Upper lobe of left lung (tissue), 6 donors: Measurements from ENCODE around the gene MYL12B. TPM values are rescaled to one million over a fixed set of nuclear protein-coding genes. Genes with fewer than 3 reads are reported as not detected.

Experiments used
- ATAC-seq, 2 donors: fragments of 200-7000 bp; cut with Tn5 transposase; one replicate each; pipeline ENCODE4 v1.9.1; 2022; ENCODE audit warnings: mild to moderate bottlenecking in 2 of 2, moderate library complexity in 2 of 2; ENCODE audit not compliant: low FRiP score in 2 of 2
- DNase-seq, 2 donors: peaks; one replicate each; pipeline ENCODE4 v3.0.0-alpha.2; 2019 to 2020
- H3K27ac ChIP-seq, 4 donors: fragments of 200-600 bp; sonication (generic); one replicate each; pipeline ENCODE4 v1.5.1; 2016 to 2019
- H3K27me3 ChIP-seq, 4 donors: fragments of 200-600 bp; sonication (generic); one replicate each; pipeline ENCODE4 v1.5.1; 2017 to 2019
- H3K36me3 ChIP-seq, 4 donors: fragments of 200-600 bp; sonication (generic); one replicate each; pipeline ENCODE4 v1.5.1; 2016 to 2019
- H3K4me1 ChIP-seq, 4 donors: fragments of 200-600 bp; sonication (generic); one replicate each; pipeline ENCODE4 v1.5.1; 2018 to 2019
- H3K4me3 ChIP-seq, 4 donors: fragments of 200-600 bp; sonication (generic); one replicate each; pipeline ENCODE4 v1.5.1; 2017 to 2019; ENCODE audit warnings: mild to moderate bottlenecking in 2 of 4, moderate library complexity in 1 of 4
- H3K9me3 ChIP-seq, 4 donors: fragments of 200-600 bp; sonication (generic); one replicate each; pipeline ENCODE4 v1.5.1; 2018 to 2019
- EP300 ChIP-seq, 4 donors: sonication (generic); formaldehyde crosslinking; IDR thresholded peaks; one replicate each; pipeline ENCODE4 v1.5.1; 2017; ENCODE audit warnings: antibody characterized with exemption in 4 of 4, control low read depth in 2 of 4
- POLR2A ChIP-seq, 4 donors: fragments of 450-650 bp; IDR thresholded peaks; one replicate each; pipeline ENCODE4 v1.5.1; 2016 to 2017; ENCODE audit warnings: antibody characterized with exemption in 4 of 4, mild to moderate bottlenecking in 2 of 4
- POLR2AphosphoS5 ChIP-seq, 2 donors: sonication (generic); formaldehyde crosslinking; IDR thresholded peaks; one replicate each; pipeline ENCODE4 v1.5.1; 2017; ENCODE audit warnings: antibody characterized with exemption in 2 of 2
- whole genome bisulfite sequencing, 2 donors: methylation state at CpG; one replicate each; pipeline ENCODE4 v1.1.5; 2017 to 2018; 5-methylcytosine and 5-hydroxymethylcytosine counted together
- total RNA-seq, 6 donors: library from RNA; depleted of rRNA in 4 of 6; stranded (reverse); fragments of >200 nt in 4 of 6; gene quantifications; one replicate each; pipeline versions ENCODE4 v1.1.0 to v1.2.1, GENCODE V29; 2016 to 2021
- TF ChIP-seq, protein P1 (sequence below), 6 experiments: fragments of 450-650 bp in 4 of 6; fragments of 200-600 bp in 2 of 6; sonication (generic) in 2 of 6; IDR thresholded peaks; one replicate each; pipeline ENCODE4 v1.5.1; 2016 to 2019; ENCODE audit warnings: antibody characterized with exemption in 6 of 6
- donor health status: DM: no; HTN: no; CAD: no; lungs with moderate emphysema.
- donor health status: DM: no; HTN: yes; CAD: no; lungs with severe emphysema.

Gene MYL12B
- total RNA-seq, 6 donors from 2014 or later, result 93.2 to 451 (median 361) TPM

- Histone ChIP-seq H3K4me1 (peaks cover 48 to 75% (median 53%) of the 10 kb centered on the region in 4 donors), H3K9me3 (no peaks in the 10 kb centered on the region), H3K36me3 (peaks cover 19 to 50% (median 31%) of the 10 kb centered on the region in 4 donors), H3K27me3 (no peaks in the 10 kb centered on the region), H3K4me3 (peak overlapping the region in 1 of 4 donors; percentile 3), H3K27ac (peak overlapping the region; percentile 3 to 100 (median 100))
- ATAC-seq (no peak), DNase-seq (no peak)
- 61 to 72% methylated on average over 8 of the region's 8 CpGs for WGBS, 2 donors
- TF ChIP-seq POLR2AphosphoS5 (IDR thresholded peaks at IDR 0.05), result no peak
- TF ChIP-seq EP300 (IDR thresholded peaks at IDR 0.05), result no peak
- TF ChIP-seq, protein P1, sequence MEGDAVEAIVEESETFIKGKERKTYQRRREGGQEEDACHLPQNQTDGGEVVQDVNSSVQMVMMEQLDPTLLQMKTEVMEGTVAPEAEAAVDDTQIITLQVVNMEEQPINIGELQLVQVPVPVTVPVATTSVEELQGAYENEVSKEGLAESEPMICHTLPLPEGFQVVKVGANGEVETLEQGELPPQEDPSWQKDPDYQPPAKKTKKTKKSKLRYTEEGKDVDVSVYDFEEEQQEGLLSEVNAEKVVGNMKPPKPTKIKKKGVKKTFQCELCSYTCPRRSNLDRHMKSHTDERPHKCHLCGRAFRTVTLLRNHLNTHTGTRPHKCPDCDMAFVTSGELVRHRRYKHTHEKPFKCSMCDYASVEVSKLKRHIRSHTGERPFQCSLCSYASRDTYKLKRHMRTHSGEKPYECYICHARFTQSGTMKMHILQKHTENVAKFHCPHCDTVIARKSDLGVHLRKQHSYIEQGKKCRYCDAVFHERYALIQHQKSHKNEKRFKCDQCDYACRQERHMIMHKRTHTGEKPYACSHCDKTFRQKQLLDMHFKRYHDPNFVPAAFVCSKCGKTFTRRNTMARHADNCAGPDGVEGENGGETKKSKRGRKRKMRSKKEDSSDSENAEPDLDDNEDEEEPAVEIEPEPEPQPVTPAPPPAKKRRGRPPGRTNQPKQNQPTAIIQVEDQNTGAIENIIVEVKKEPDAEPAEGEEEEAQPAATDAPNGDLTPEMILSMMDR (IDR thresholded peaks at IDR 0.05), result no peak
These were observed 10.5 kb upstream of the MYL12B start for GRCh38 chr18:3251249-3251962.

DNA sequence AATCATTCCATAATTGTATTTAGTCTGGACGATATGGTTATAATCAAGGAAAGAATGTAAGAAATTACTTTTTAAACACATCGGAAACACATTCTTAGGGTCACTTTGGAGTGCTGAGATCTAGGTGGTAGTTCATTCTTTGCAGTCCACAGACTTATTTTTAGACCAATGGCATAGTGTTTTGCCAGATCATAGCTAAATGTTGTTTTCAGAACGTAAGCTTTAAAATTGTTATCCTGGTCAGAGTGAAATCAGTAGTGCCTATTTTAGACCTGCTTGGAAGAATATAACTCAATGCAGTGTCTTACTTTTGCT is 10.0 kb upstream of the MYL12B start:
- 48 to 59% methylated on average over 3 of the region's 3 CpGs for WGBS, 2 donors
- peak overlapping the region in 1 of 4 donors; percentile 3 for H3K4me3 ChIP-seq
- ATAC-seq (no peak), DNase-seq (no peak)
- no peaks in the 10 kb centered on the region for H3K27me3 ChIP-seq
- H3K36me3 ChIP-seq, result peaks cover 19 to 56% (median 31%) of the 10 kb centered on the region in 4 donors
- no peaks in the 10 kb centered on the region for H3K9me3 ChIP-seq
- H3K4me1 ChIP-seq, result peaks cover 53 to 74% (median 55%) of the 10 kb centered on the region in 4 donors
- TF ChIP-seq POLR2AphosphoS5 (IDR thresholded peaks at IDR 0.05), result no peak
- no peak for TF ChIP-seq EP300 (IDR thresholded peaks at IDR 0.05)
- no peak for TF ChIP-seq POLR2A (IDR thresholded peaks at IDR 0.05)
- TF ChIP-seq, protein P1 (IDR thresholded peaks at IDR 0.05), result no peak
- peak overlapping the region; percentile 3 to 100 (median 100) for H3K27ac ChIP-seq

- H3K27ac ChIP-seq, result peak overlapping the region in 1 of 4 donors; percentile 100
- no peaks in the 10 kb centered on the region for H3K9me3 ChIP-seq
- H3K27me3 ChIP-seq, result no peaks in the 10 kb centered on the region
- no peak for DNase-seq
- H3K4me3 ChIP-seq, result no peak overlapping the region
- no peak for TF ChIP-seq POLR2AphosphoS5 (IDR thresholded peaks at IDR 0.05)
- TF ChIP-seq, protein P1 (IDR thresholded peaks at IDR 0.05), result no peak
- TF ChIP-seq EP300 (IDR thresholded peaks at IDR 0.05), result no peak
- TF ChIP-seq POLR2A (IDR thresholded peaks at IDR 0.05), result no peak
- peaks cover 56 to 77% (median 63%) of the 10 kb centered on the region in 4 donors for H3K4me1 ChIP-seq
- ATAC-seq, result no peak
- WGBS, 2 donors, result 78 to 86% methylated on average over 1 of the region's 1 CpG
- peaks cover 23 to 65% (median 36%) of the 10 kb centered on the region in 4 donors for H3K36me3 ChIP-seq
These were observed 9.1 kb upstream of the MYL12B start for GRCh38 chr18:3252843-3253242.

- H3K9me3 ChIP-seq, result no peaks in the 10 kb centered on the region
- no peaks in the 10 kb centered on the region for H3K27me3 ChIP-seq
- peaks cover 25 to 74% (median 42%) of the 10 kb centered on the region in 4 donors for H3K36me3 ChIP-seq
- peaks cover 50 to 67% (median 56%) of the 10 kb centered on the region in 4 donors for H3K4me1 ChIP-seq
- DNase-seq (no peak), ATAC-seq (no peak)
- H3K4me3 ChIP-seq, result no peak overlapping the region
- WGBS, 2 donors, result 91 to 96% methylated on average over 4 of the region's 4 CpGs
- H3K27ac ChIP-seq, result peak overlapping the region in 1 of 4 donors; percentile 12
- TF ChIP-seq POLR2A (IDR thresholded peaks at IDR 0.05) (no peak), EP300 (IDR thresholded peaks at IDR 0.05) (no peak), POLR2AphosphoS5 (IDR thresholded peaks at IDR 0.05) (no peak)
- TF ChIP-seq, protein P1 (IDR thresholded peaks at IDR 0.05), result no peak
These were observed 7.2 kb upstream of the MYL12B start for GRCh38 chr18:3254725-3255124.
